HG02870 (cell line): Measurements from ENCODE around the gene RCAN2.
"Not testable (repeated sequence)": the region's sequence is repeated elsewhere in the genome, so short reads cannot be mapped to it uniquely, and the experiment has no call there.

Source experiments
- ATAC-seq: cut with Tn5 transposase; IDR thresholded peaks from one replicate; pipeline ENCODE4 v1.9.1; 2021; ENCODE audit warnings: mild to moderate bottlenecking, moderate library complexity; ENCODE audit not compliant: unreplicated experiment

RCAN2 gene

GRCh38 chr6:46338131-46338530 lies 153.1 kb downstream of the RCAN2 start:
- peak; percentile 96 for ATAC-seq

- no peak for ATAC-seq
Measured at GRCh38 chr6:46334442-46334841, 156.8 kb downstream of the RCAN2 start.

- no peak for ATAC-seq
Measured at GRCh38 chr6:46333481-46333880, 157.8 kb downstream of the RCAN2 start.

GRCh38 chr6:46332448-46332847 lies 158.8 kb downstream of the RCAN2 start:
- ATAC-seq, result not testable (repeated sequence)

GRCh38 chr6:46331461-46331860 lies 159.8 kb downstream of the RCAN2 start:
- ATAC-seq, result no peak

GRCh38 chr6:46329568-46329967 lies 161.7 kb downstream of the RCAN2 start:
- ATAC-seq, result no peak

- ATAC-seq, result no peak
Measured at GRCh38 chr6:46327779-46328178, 163.5 kb downstream of the RCAN2 start.

- ATAC-seq, result no peak
Measured at GRCh38 chr6:46325561-46326530, 165.4 kb downstream of the RCAN2 start.

- no peak for ATAC-seq
Measured at GRCh38 chr6:46324706-46325105, 166.5 kb downstream of the RCAN2 start.

GRCh38 chr6:46323966-46324622 lies 167.2 kb downstream of the RCAN2 start:
- ATAC-seq, result no peak

- no peak for ATAC-seq
Measured at GRCh38 chr6:46323312-46323965, 167.8 kb downstream of the RCAN2 start.

- no peak for ATAC-seq
Measured at GRCh38 chr6:46320505-46320904, 170.7 kb downstream of the RCAN2 start.

- ATAC-seq, result no peak
Measured at GRCh38 chr6:46315589-46315988, 175.7 kb downstream of the RCAN2 start.

- ATAC-seq, result no peak
Measured at GRCh38 chr6:46312654-46313053, 178.6 kb downstream of the RCAN2 start.

GRCh38 chr6:46310196-46310595 lies 181.1 kb downstream of the RCAN2 start:
- no peak for ATAC-seq

- no peak for ATAC-seq
Measured at GRCh38 chr6:46306431-46306830, 184.8 kb downstream of the RCAN2 start.

GRCh38 chr6:46305833-46306232 lies 185.4 kb downstream of the RCAN2 start:
- ATAC-seq, result no peak

- no peak for ATAC-seq
Measured at GRCh38 chr6:46305236-46305635, 186.0 kb downstream of the RCAN2 start.

- ATAC-seq, result no peak
Measured at GRCh38 chr6:46302816-46303215, 188.4 kb downstream of the RCAN2 start.

GRCh38 chr6:46302176-46302575 lies 189.1 kb downstream of the RCAN2 start:
- no peak for ATAC-seq

GRCh38 chr6:46299253-46299652 lies 192.0 kb downstream of the RCAN2 start:
- no peak for ATAC-seq

GRCh38 chr6:46296586-46296985 lies 194.7 kb downstream of the RCAN2 start:
- ATAC-seq, result no peak
